Liver (tissue), 9 donors: ENCODE data around the gene GPR87. TPM values are rescaled to one million over a fixed set of nuclear protein-coding genes. Genes with fewer than 3 reads are reported as not detected.

Source experiments
- DNase-seq: peaks from one replicate; pipeline ENCODE4 v3.0.0-alpha.2; 2017; ENCODE audit warnings: low spot score
- H3K27ac ChIP-seq, 2 donors: one replicate each; pipeline ENCODE4 v1.7.0; 2013; ENCODE audit warnings: inconsistent platforms in 2 of 2, low read length in 2 of 2, control low read depth in 1 of 2, low read depth in 1 of 2, mild to moderate bottlenecking in 1 of 2
- H3K27me3 ChIP-seq, 4 donors: one replicate each; pipeline versions ENCODE4 v1.6.1 to v1.7.0; 2013; ENCODE audit warnings: low read length in 3 of 4, inconsistent platforms in 1 of 4, mild to moderate bottlenecking in 1 of 4, moderate library complexity in 1 of 4; ENCODE audit not compliant: control insufficient read depth in 4 of 4, insufficient read depth in 4 of 4
- H3K36me3 ChIP-seq, 4 donors: one replicate each; pipeline versions ENCODE4 v1.6.1 to v1.7.0; 2013; ENCODE audit warnings: low read length in 3 of 4, mild to moderate bottlenecking in 3 of 4, low read depth in 1 of 4, moderate library complexity in 1 of 4; ENCODE audit not compliant: control insufficient read depth in 4 of 4, insufficient read depth in 3 of 4
- H3K4me1 ChIP-seq, 4 donors: one replicate each; pipeline versions ENCODE4 v1.6.1 to v1.7.0; 2013; ENCODE audit warnings: low read length in 3 of 4, mild to moderate bottlenecking in 3 of 4, moderate library complexity in 1 of 4; ENCODE audit not compliant: control insufficient read depth in 4 of 4, insufficient read depth in 4 of 4
- H3K4me3 ChIP-seq, 3 donors: one replicate each; pipeline versions ENCODE4 v1.6.1 to v1.7.0; 2013; ENCODE audit warnings: low read length in 3 of 3, control low read depth in 1 of 3, low read depth in 1 of 3, mild to moderate bottlenecking in 1 of 3
- H3K9ac ChIP-seq, 2 donors: one replicate each; pipeline ENCODE4 v1.7.0; 2013; ENCODE audit warnings: low read length in 2 of 2, mild to moderate bottlenecking in 2 of 2, moderate library complexity in 2 of 2, control low read depth in 1 of 2, low read depth in 1 of 2
- H3K9me3 ChIP-seq, 4 donors: one replicate each; pipeline versions ENCODE4 v1.6.1 to v1.7.0; 2013; ENCODE audit warnings: low read length in 3 of 4; ENCODE audit not compliant: control insufficient read depth in 4 of 4
- ATF3 ChIP-seq: IDR thresholded peaks from 2 replicates; pipeline ENCODE4 v1.6.1; 2016; ENCODE audit warnings: antibody characterized with exemption
- CTCF ChIP-seq: fragments of 150-350 bp; IDR thresholded peaks from 2 replicates; pipeline ENCODE4 v1.5.1; 2017; ENCODE audit warnings: improper control_type of control experiment, low read depth, low read length; ENCODE audit not compliant: missing input control
- EGR1 ChIP-seq, 2 donors: IDR thresholded peaks; 2 replicates each; pipeline ENCODE4 v1.6.1; 2016 to 2018; ENCODE audit warnings: antibody characterized with exemption in 2 of 2, low read depth in 2 of 2
- FOXA1 ChIP-seq: IDR thresholded peaks from 2 replicates; pipeline ENCODE4 v1.6.1; 2016; ENCODE audit warnings: antibody characterized with exemption
- FOXA2 ChIP-seq: IDR thresholded peaks from 2 replicates; pipeline ENCODE4 v1.6.1; 2016; ENCODE audit warnings: antibody characterized with exemption
- GABPA ChIP-seq, 2 donors: IDR thresholded peaks in 1 of 2; conservative IDR thresholded peaks in 1 of 2; 2 replicates each; pipeline ENCODE4 v1.6.1; 2016; ENCODE audit warnings: antibody characterized with exemption in 2 of 2, mild to moderate bottlenecking in 1 of 2, moderate library complexity in 1 of 2
- HNF4A ChIP-seq, 2 donors: conservative IDR thresholded peaks; 2 replicates each; pipeline ENCODE4 v1.6.1; 2016; ENCODE audit warnings: antibody characterized with exemption in 2 of 2, mild to moderate bottlenecking in 2 of 2
- JUND ChIP-seq, 2 donors: IDR thresholded peaks; 2 replicates each; pipeline ENCODE4 v1.6.1; 2016; ENCODE audit warnings: antibody characterized with exemption in 2 of 2
- MAX ChIP-seq: IDR thresholded peaks from 2 replicates; pipeline ENCODE4 v1.6.1; 2016; ENCODE audit warnings: antibody characterized with exemption
- NR2F2 ChIP-seq: IDR thresholded peaks from 2 replicates; pipeline ENCODE4 v1.6.1; 2016; ENCODE audit warnings: antibody characterized with exemption
- REST ChIP-seq: IDR thresholded peaks from 2 replicates; pipeline ENCODE4 v1.6.1; 2016; ENCODE audit warnings: antibody characterized with exemption, mild to moderate bottlenecking
- SP1 ChIP-seq: IDR thresholded peaks from 2 replicates; pipeline ENCODE4 v1.6.1; 2018; ENCODE audit warnings: antibody characterized with exemption, mild to moderate bottlenecking
- TAF1 ChIP-seq: conservative IDR thresholded peaks from 2 replicates; pipeline ENCODE4 v1.6.1; 2016; ENCODE audit warnings: antibody characterized with exemption, mild to moderate bottlenecking
- YY1 ChIP-seq: IDR thresholded peaks from 2 replicates; pipeline ENCODE4 v1.6.1; 2016; ENCODE audit warnings: antibody characterized with exemption, mild to moderate bottlenecking
- ZBTB33 ChIP-seq: IDR thresholded peaks from 2 replicates; pipeline ENCODE4 v1.6.1; 2016; ENCODE audit warnings: antibody characterized with exemption
- WGBS: extraction: QIAGEN DNeasy Blood & Tissue Kit; methylation state at CpG from one replicate; pipeline ENCODE4 v1.1.7; 2013; 5-methylcytosine and 5-hydroxymethylcytosine counted together
- polyA plus RNA-seq, 2 donors: library from polyadenylated mRNA; stranded (reverse) in 1 of 2; unstranded in 1 of 2; fragments of 200-250 nt in 1 of 2; fragments of >200 nt in 1 of 2; fragmentation: Nextera tagmentation in 1 of 2; extraction: Ambion mirVana in 1 of 2; gene quantifications; one replicate each; pipeline versions ENCODE4 v1.2.1 to v1.2.3, GENCODE V29; 2013 to 2015
- total RNA-seq, 2 donors: library from RNA; depleted of rRNA; stranded (reverse); fragments of >200 nt; gene quantifications; one replicate each; pipeline ENCODE4 v1.2.3, GENCODE V29; 2014
- donor health status: healthy.
- donor health status: healthy.
- donor health status: healthy.
- donor health status: healthy.
- donor health status: healthy.

Gene GPR87
- total and polyA plus RNA-seq, 4 donors, result not detected

- no peak overlapping the region for H3K4me3 ChIP-seq
- no peak overlapping the region for H3K9ac ChIP-seq
- TF ChIP-seq FOXA2 (no peak), FOXA1 (no peak), REST (no peak), ATF3 (no peak), NR2F2 (no peak), SP1 (no peak), JUND (IDR thresholded peaks at IDR 0.05) (no peak), ZBTB33 (no peak), CTCF (no peak)
- 74% methylated on average over 2 of the region's 2 CpGs for WGBS
- no peaks in the 10 kb centered on the region for H3K27me3 ChIP-seq
- H3K9me3 ChIP-seq, result no peaks in the 10 kb centered on the region
- H3K4me1 ChIP-seq, result no peaks in the 10 kb centered on the region
- no peaks in the 10 kb centered on the region for H3K36me3 ChIP-seq
- no peak for DNase-seq
- H3K27ac ChIP-seq, result peak overlapping the region in 1 of 2 donors; percentile 31
Observed at GRCh38 chr3:151345859-151346258, 29.2 kb upstream of the GPR87 start.

GRCh38 chr3:151331696-151332095 is 15.1 kb upstream of the GPR87 start:
- no peaks in the 10 kb centered on the region for H3K36me3 ChIP-seq
- H3K9ac ChIP-seq, result no peak overlapping the region
- H3K4me3 ChIP-seq, result no peak overlapping the region
- H3K27me3 ChIP-seq, result no peaks in the 10 kb centered on the region
- H3K27ac ChIP-seq, result no peak overlapping the region
- no peak for DNase-seq
- no peaks in the 10 kb centered on the region for H3K9me3 ChIP-seq
- WGBS, result 86% methylated on average over 2 of the region's 2 CpGs
- no peaks in the 10 kb centered on the region for H3K4me1 ChIP-seq
- TF ChIP-seq ZBTB33 (no peak), CTCF (no peak), GABPA (IDR thresholded peaks at IDR 0.05 in 1 of 2, conservative IDR thresholded peaks at IDR 0.05 in 1 of 2) (no peak), TAF1 (no peak), FOXA2 (no peak), HNF4A (conservative IDR thresholded peaks at IDR 0.05) (no peak), EGR1 (IDR thresholded peaks at IDR 0.05; ENCODE audit: low read depth in 2 of 2) (no peak), SP1 (no peak), MAX (no peak), YY1 (no peak)
